ENCODE measurements around the gene LSM14B.

- TF ChIP-seq CTCF (IDR thresholded peaks at IDR 0.05) (no peak), POLR2A (IDR thresholded peaks at IDR 0.05) (no peak)
Measured at GRCh38 chr20:62111148-62111547, 11.1 kb upstream of the LSM14B start.
